Measurements from ENCODE around the gene AQP9.

GRCh38 chr15:58212909-58213526 is 74.8 kb downstream of the AQP9 start:
- TF ChIP-seq CTCF (conservative IDR thresholded peaks at IDR 0.05; ENCODE audit: low read depth, low read length) (peak; percentile 62), EZH2 (IDR thresholded peaks at IDR 0.05; ENCODE audit: borderline replicate concordance, low read depth, low read length, poor library complexity, severe bottlenecking) (no peak)
